Upper lobe of left lung (tissue), 6 donors: ENCODE results near the gene ZNF385B. TPM values are rescaled to one million over a fixed set of nuclear protein-coding genes. Genes with fewer than 3 reads are reported as not detected.
"Not testable (repeated sequence)": the region's sequence is repeated elsewhere in the genome, so short reads cannot be mapped to it uniquely, and the experiment has no call there.

ENCODE experiments used
- ATAC-seq, 2 donors: fragments of 200-7000 bp; cut with Tn5 transposase; one replicate each; pipeline ENCODE4 v1.9.1; 2022; ENCODE audit warnings: mild to moderate bottlenecking in 2 of 2, moderate library complexity in 2 of 2; ENCODE audit not compliant: low FRiP score in 2 of 2
- DNase-seq, 2 donors: peaks; one replicate each; pipeline ENCODE4 v3.0.0-alpha.2; 2019 to 2020
- H3K27ac ChIP-seq, 4 donors: fragments of 200-600 bp; sonication (generic); one replicate each; pipeline ENCODE4 v1.5.1; 2016 to 2019
- H3K27me3 ChIP-seq, 4 donors: fragments of 200-600 bp; sonication (generic); one replicate each; pipeline ENCODE4 v1.5.1; 2017 to 2019
- H3K36me3 ChIP-seq, 4 donors: fragments of 200-600 bp; sonication (generic); one replicate each; pipeline ENCODE4 v1.5.1; 2016 to 2019
- H3K4me1 ChIP-seq, 4 donors: fragments of 200-600 bp; sonication (generic); one replicate each; pipeline ENCODE4 v1.5.1; 2018 to 2019
- H3K4me3 ChIP-seq, 4 donors: fragments of 200-600 bp; sonication (generic); one replicate each; pipeline ENCODE4 v1.5.1; 2017 to 2019; ENCODE audit warnings: mild to moderate bottlenecking in 2 of 4, moderate library complexity in 1 of 4
- H3K9me3 ChIP-seq, 4 donors: fragments of 200-600 bp; sonication (generic); one replicate each; pipeline ENCODE4 v1.5.1; 2018 to 2019
- EP300 ChIP-seq, 4 donors: sonication (generic); formaldehyde crosslinking; IDR thresholded peaks; one replicate each; pipeline ENCODE4 v1.5.1; 2017; ENCODE audit warnings: antibody characterized with exemption in 4 of 4, control low read depth in 2 of 4
- POLR2A ChIP-seq, 4 donors: fragments of 450-650 bp; IDR thresholded peaks; one replicate each; pipeline ENCODE4 v1.5.1; 2016 to 2017; ENCODE audit warnings: antibody characterized with exemption in 4 of 4, mild to moderate bottlenecking in 2 of 4
- POLR2AphosphoS5 ChIP-seq, 2 donors: sonication (generic); formaldehyde crosslinking; IDR thresholded peaks; one replicate each; pipeline ENCODE4 v1.5.1; 2017; ENCODE audit warnings: antibody characterized with exemption in 2 of 2
- WGBS, 2 donors: methylation state at CpG; one replicate each; pipeline ENCODE4 v1.1.5; 2017 to 2018; 5-methylcytosine and 5-hydroxymethylcytosine counted together
- total RNA-seq, 6 donors: library from RNA; depleted of rRNA in 4 of 6; stranded (reverse); fragments of >200 nt in 4 of 6; gene quantifications; one replicate each; pipeline versions ENCODE4 v1.1.0 to v1.2.1, GENCODE V29; 2016 to 2021
- TF ChIP-seq, protein P1 (sequence below), 6 experiments: fragments of 450-650 bp in 4 of 6; fragments of 200-600 bp in 2 of 6; sonication (generic) in 2 of 6; IDR thresholded peaks; one replicate each; pipeline ENCODE4 v1.5.1; 2016 to 2019; ENCODE audit warnings: antibody characterized with exemption in 6 of 6
- donor health status: DM: no; HTN: no; CAD: no; lungs with moderate emphysema.
- donor health status: DM: no; HTN: yes; CAD: no; lungs with severe emphysema.

Gene ZNF385B
- total RNA-seq, 6 donors from 2014 or later: 22.1 to 93.5 (median 40.2) TPM

- Histone ChIP-seq H3K4me3 (no peak overlapping the region), H3K36me3 (no peaks in the 10 kb centered on the region), H3K4me1 (no peaks in the 10 kb centered on the region), H3K27ac (no peak overlapping the region), H3K27me3 (no peaks in the 10 kb centered on the region), H3K9me3 (peaks cover 0 to 4% (median 0%) of the 10 kb centered on the region in 4 donors)
- DNase-seq (no peak), ATAC-seq (no peak)
- TF ChIP-seq POLR2AphosphoS5 (IDR thresholded peaks at IDR 0.05) (no peak), POLR2A (IDR thresholded peaks at IDR 0.05) (no peak), EP300 (IDR thresholded peaks at IDR 0.05) (no peak)
- TF ChIP-seq, protein P1, sequence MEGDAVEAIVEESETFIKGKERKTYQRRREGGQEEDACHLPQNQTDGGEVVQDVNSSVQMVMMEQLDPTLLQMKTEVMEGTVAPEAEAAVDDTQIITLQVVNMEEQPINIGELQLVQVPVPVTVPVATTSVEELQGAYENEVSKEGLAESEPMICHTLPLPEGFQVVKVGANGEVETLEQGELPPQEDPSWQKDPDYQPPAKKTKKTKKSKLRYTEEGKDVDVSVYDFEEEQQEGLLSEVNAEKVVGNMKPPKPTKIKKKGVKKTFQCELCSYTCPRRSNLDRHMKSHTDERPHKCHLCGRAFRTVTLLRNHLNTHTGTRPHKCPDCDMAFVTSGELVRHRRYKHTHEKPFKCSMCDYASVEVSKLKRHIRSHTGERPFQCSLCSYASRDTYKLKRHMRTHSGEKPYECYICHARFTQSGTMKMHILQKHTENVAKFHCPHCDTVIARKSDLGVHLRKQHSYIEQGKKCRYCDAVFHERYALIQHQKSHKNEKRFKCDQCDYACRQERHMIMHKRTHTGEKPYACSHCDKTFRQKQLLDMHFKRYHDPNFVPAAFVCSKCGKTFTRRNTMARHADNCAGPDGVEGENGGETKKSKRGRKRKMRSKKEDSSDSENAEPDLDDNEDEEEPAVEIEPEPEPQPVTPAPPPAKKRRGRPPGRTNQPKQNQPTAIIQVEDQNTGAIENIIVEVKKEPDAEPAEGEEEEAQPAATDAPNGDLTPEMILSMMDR (IDR thresholded peaks at IDR 0.05): no peak
- 81 to 87% methylated on average over 4 of the region's 4 CpGs for WGBS, 2 donors
These were observed 37.5 kb upstream of the ZNF385B start for GRCh38 chr2:179898873-179899272.

- Histone ChIP-seq H3K4me3 (no peak overlapping the region), H3K27me3 (no peaks in the 10 kb centered on the region), H3K27ac (no peak overlapping the region), H3K4me1 (no peaks in the 10 kb centered on the region), H3K9me3 (no peaks in the 10 kb centered on the region), H3K36me3 (no peaks in the 10 kb centered on the region)
- 83 to 87% methylated on average over 3 of the region's 3 CpGs for WGBS, 2 donors
- no peak for TF ChIP-seq EP300 (IDR thresholded peaks at IDR 0.05)
- TF ChIP-seq POLR2A (IDR thresholded peaks at IDR 0.05): no peak
- TF ChIP-seq, protein P1 (IDR thresholded peaks at IDR 0.05): no peak
- no peak for TF ChIP-seq POLR2AphosphoS5 (IDR thresholded peaks at IDR 0.05)
- DNase-seq: no peak
- ATAC-seq: no peak
These were observed 32.2 kb upstream of the ZNF385B start for GRCh38 chr2:179893616-179894015.

DNA sequence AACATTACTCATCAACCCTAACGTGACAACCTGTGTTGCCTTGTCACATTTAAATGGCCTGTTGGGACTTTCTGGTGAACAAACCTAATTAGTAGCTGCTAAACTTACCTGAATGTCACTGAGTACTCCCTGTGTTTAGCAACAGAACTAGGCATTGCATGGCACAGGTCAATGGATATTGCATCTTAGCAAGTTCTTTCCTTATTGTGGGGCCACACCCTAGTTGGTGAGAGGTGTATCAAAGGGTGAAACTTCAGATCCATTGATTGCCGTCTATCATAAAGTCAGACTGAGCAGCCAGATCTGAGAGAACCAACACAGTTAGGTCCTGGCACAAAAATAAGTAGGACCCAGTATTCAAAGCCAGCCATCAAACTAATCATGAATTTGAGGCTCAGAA lies 29.8 kb upstream of the ZNF385B start:
- 90% methylated on average over 2 of the region's 2 CpGs for WGBS, 2 donors
- Histone ChIP-seq H3K36me3 (no peaks in the 10 kb centered on the region), H3K27ac (no peak overlapping the region)

GRCh38 chr2:179890666-179891065 lies 29.3 kb upstream of the ZNF385B start:
- no peaks in the 10 kb centered on the region for H3K27me3 ChIP-seq
- DNase-seq (no peak), ATAC-seq (no peak)
- no peaks in the 10 kb centered on the region for H3K9me3 ChIP-seq
- TF ChIP-seq EP300 (IDR thresholded peaks at IDR 0.05): no peak
- no peaks in the 10 kb centered on the region for H3K4me1 ChIP-seq
- H3K27ac ChIP-seq: no peak overlapping the region
- no peaks in the 10 kb centered on the region for H3K36me3 ChIP-seq
- H3K4me3 ChIP-seq: no peak overlapping the region

More for the DNA sequence above, 29.8 kb upstream of the ZNF385B start:
- Histone ChIP-seq H3K9me3 (no peaks in the 10 kb centered on the region), H3K4me1 (no peaks in the 10 kb centered on the region), H3K27me3 (no peaks in the 10 kb centered on the region), H3K4me3 (no peak overlapping the region)
- ATAC-seq: no peak
- TF ChIP-seq, protein P1 (IDR thresholded peaks at IDR 0.05): no peak
- TF ChIP-seq POLR2A (IDR thresholded peaks at IDR 0.05) (no peak), POLR2AphosphoS5 (IDR thresholded peaks at IDR 0.05) (no peak), EP300 (IDR thresholded peaks at IDR 0.05) (no peak)
- DNase-seq: no peak

DNA sequence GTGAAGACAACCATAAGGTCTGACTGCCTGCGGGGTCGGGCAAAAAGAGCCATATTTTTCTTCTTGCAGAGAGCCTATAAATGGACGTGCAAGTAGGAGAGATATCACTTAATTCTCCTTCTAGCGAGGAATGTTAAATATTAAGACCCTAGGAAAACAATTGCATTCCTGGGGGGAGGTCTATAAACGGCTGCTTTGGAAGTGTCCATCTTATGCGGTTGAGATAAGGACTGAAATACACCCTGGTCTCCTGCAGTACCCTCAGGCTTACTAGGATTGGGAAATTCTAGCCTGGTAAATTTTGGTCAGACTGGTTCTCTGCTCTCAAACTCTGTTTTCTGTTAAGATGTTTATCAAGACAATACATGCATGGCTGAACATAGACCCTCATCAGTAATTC lies 27.2 kb upstream of the ZNF385B start:
- ATAC-seq, H3K27me3 ChIP-seq, H3K4me3 ChIP-seq, H3K36me3 ChIP-seq, H3K4me1 ChIP-seq, DNase-seq, H3K9me3 ChIP-seq, H3K27ac ChIP-seq: not testable (repeated sequence)
- WGBS, 2 donors: 89 to 96% methylated on average over 6 of the region's 6 CpGs

DNA sequence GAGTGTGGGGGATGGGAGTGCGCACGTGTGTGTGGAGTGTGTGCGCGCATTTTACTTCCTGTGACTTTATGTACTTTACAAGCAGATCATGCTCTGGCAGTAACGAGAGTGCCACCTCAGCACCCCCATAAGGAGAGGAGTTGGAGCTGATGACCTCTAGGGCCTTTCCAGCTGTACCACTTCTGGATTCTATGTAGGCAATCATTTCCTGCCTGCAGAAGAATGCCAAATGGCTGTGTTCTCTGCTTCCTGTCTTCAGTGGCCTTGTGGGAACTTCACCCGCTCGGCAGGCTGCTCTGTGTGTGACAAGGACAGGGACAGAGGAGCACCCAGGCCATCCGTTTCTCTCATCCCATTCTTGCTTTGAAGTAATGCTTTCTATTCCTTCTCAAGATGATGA lies 22.8 kb upstream of the ZNF385B start:
- 52 to 71% methylated on average over 8 of the region's 8 CpGs for WGBS, 2 donors
- DNase-seq (no peak), ATAC-seq (peak in 1 of 2 donors; percentile 37)
- TF ChIP-seq POLR2A (IDR thresholded peaks at IDR 0.05) (no peak), EP300 (IDR thresholded peaks at IDR 0.05) (no peak), POLR2AphosphoS5 (IDR thresholded peaks at IDR 0.05) (no peak)
- TF ChIP-seq, protein P1 (IDR thresholded peaks at IDR 0.05): no peak
- Histone ChIP-seq H3K4me3 (no peak overlapping the region), H3K4me1 (no peaks in the 10 kb centered on the region), H3K27ac (no peak overlapping the region), H3K9me3 (no peaks in the 10 kb centered on the region), H3K27me3 (no peaks in the 10 kb centered on the region), H3K36me3 (no peaks in the 10 kb centered on the region)
